HG02973 (cell line): Measurements from ENCODE around the gene RNU1-4.
"Not testable (repeated sequence)": the region's sequence is repeated elsewhere in the genome, so short reads cannot be mapped to it uniquely, and the experiment has no call there.

Source experiments
- ATAC-seq: cut with Tn5 transposase; IDR thresholded peaks from one replicate; pipeline ENCODE4 v1.9.1; 2021; ENCODE audit warnings: moderate library complexity; ENCODE audit not compliant: unreplicated experiment

RNU1-4 gene

GRCh38 chr1:16787711-16788110 is 47.4 kb downstream of the RNU1-4 start:
- not testable (repeated sequence) for ATAC-seq
